Measurements from ENCODE around the gene HINT3. TPM values are rescaled to one million over a fixed set of nuclear protein-coding genes. Genes with fewer than 3 reads are reported as not detected.
"Not testable (repeated sequence)": the region's sequence is repeated elsewhere in the genome, so short reads cannot be mapped to it uniquely, and the experiment has no call there.

Gene HINT3
- 1 to 10 TPM; 8.0 to 9.1 TPM for total RNA-seq

DNA sequence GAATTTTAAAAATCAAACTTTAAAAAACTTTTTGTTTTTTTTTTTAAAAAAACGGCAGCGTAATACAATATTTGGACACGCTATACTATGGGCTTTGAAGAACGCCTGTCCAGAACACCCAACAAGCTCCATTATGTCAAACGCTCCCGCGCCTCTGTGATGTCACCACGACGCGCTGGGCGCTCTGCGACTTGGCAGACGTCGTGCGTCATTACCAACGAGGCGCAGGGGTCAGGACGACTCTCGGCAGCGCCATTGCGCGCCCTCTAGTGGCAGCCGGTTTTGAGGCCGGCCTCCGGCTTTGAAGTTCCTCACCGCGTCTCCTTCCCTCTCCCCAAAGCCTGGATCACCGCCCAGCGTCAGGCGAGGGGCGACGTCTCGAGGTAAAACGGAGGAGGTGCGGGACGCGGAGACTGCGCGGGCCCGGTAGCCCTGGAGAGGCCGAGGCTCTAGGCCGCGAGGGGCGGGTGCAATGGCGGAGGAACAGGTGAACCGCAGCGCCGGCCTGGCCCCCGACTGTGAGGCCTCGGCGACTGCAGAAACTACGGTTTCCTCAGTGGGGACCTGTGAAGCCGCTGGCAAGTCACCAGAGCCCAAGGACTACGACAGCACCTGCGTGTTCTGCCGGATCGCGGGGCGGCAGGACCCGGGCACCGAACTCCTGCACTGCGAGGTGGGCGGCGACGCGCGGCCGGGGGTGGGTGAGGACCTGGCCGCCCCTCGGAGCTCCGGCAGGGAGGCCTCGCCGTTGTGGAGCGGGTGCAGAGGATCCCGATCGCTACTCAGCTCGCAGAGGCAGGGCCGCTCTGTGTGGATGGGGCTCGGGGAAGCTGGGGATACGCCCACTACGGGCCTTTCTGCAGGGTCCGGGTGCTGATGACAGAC lies at the start of gene HINT3:
Gene HINT3, plus strand, starts transcription at position 265 of the 885 bp plus-strand sequence. Its CDS starts 208 bp downstream, at position 473.
- H3K27me3 Mint-ChIP-seq (ENCODE audit: low read depth) = peaks cover 10% of the 10 kb centered on the region
- peak; percentile 90 for ATAC-seq
- ChIA-PET CTCF (interaction anchor here (0.6 to 11.9 kb wide), 63 partner anchors 8 to 1558 kb away, joined by 3 to 225 read pairs (median 6); partner anchors contain the start of genes NCOA7 and TRMT11), POLR2A (interaction anchor here (0.6 to 3.4 kb wide), 8 partner anchors 28 to 176 kb away, joined by 3 to 50 read pairs (median 8); partner anchors contain the start of genes NCOA7 and TRMT11)
- no peaks in the 10 kb centered on the region for H3K9me3 Mint-ChIP-seq (ENCODE audit: insufficient read depth)
- DNase-seq = peak; percentile 98
- H3K36me3 Mint-ChIP-seq (ENCODE audit: low read depth) = peaks cover under 1% of the 10 kb centered on the region
- no peak within 1 kb of the TSS for H3K4me3 Mint-ChIP-seq
- H3K4me1 Mint-ChIP-seq (ENCODE audit: low read depth) = peaks cover 5% of the 10 kb centered on the region
- H3K27ac Mint-ChIP-seq = peak within 1 kb of the TSS; percentile 41

GRCh38 chr6:125910527-125910926 lies 46.0 kb upstream of the HINT3 start:
- ChIA-PET POLR2A (no interaction called here), CTCF (interaction anchor here (0.9 to 2.4 kb wide), 5 partner anchors 9 to 119 kb away, joined by 3 to 12 read pairs (median 7); partner anchors contain the start of genes HINT3 and NCOA7)
- H3K27ac Mint-ChIP-seq = no peak overlapping the region
- H3K9me3 Mint-ChIP-seq (ENCODE audit: insufficient read depth) = no peaks in the 10 kb centered on the region
- no peak for DNase-seq
- H3K4me3 Mint-ChIP-seq = no peak overlapping the region
- peaks cover 14% of the 10 kb centered on the region for H3K4me1 Mint-ChIP-seq (ENCODE audit: low read depth)
- no peaks in the 10 kb centered on the region for H3K27me3 Mint-ChIP-seq (ENCODE audit: low read depth)
- ATAC-seq = peak; percentile 55
- peaks cover 12% of the 10 kb centered on the region for H3K36me3 Mint-ChIP-seq (ENCODE audit: low read depth)

DNA sequence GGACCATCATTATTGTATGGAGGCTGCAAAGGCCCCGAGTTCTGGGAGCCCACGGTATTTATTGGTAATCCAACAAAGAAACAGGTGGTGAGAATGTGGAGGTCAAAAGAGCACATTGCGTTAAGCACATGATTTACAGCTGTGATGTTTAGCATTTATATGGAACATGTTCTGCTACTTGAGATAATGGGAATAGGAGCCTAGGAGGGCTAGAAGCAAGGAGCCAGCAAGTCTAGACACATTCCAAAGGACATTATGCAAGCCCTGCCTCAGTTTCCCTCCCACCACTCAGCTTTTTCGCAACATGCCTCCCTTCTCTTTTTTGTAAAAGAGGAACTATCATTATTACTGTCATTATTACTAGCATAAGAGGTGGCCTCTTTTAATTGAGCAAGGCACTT lies 45.5 kb upstream of the HINT3 start:
- CTCF ChIA-PET = interaction anchor here (1.7 to 2.4 kb wide), 4 partner anchors 8 to 120 kb away, joined by 5 to 12 read pairs (median 8); partner anchors contain the start of genes HINT3 and NCOA7
- Mint-ChIP-seq H3K36me3 (ENCODE audit: low read depth) (peaks cover 15% of the 10 kb centered on the region), H3K4me1 (ENCODE audit: low read depth) (peaks cover 14% of the 10 kb centered on the region)
- H3K4me3 Mint-ChIP-seq; DNase-seq; POLR2A ChIA-PET; ATAC-seq; H3K27ac Mint-ChIP-seq; H3K9me3 Mint-ChIP-seq (ENCODE audit: insufficient read depth); H3K27me3 Mint-ChIP-seq (ENCODE audit: low read depth): not testable (repeated sequence)

- H3K27me3 Mint-ChIP-seq (ENCODE audit: low read depth); H3K9me3 Mint-ChIP-seq (ENCODE audit: insufficient read depth); H3K4me3 Mint-ChIP-seq; ATAC-seq; H3K27ac Mint-ChIP-seq; POLR2A ChIA-PET; DNase-seq; CTCF ChIA-PET: not testable (repeated sequence)
- Mint-ChIP-seq H3K36me3 (ENCODE audit: low read depth) (peaks cover 28% of the 10 kb centered on the region), H3K4me1 (ENCODE audit: low read depth) (peaks cover 11% of the 10 kb centered on the region)
Observed at GRCh38 chr6:125912430-125912829, 44.1 kb upstream of the HINT3 start.

DNA sequence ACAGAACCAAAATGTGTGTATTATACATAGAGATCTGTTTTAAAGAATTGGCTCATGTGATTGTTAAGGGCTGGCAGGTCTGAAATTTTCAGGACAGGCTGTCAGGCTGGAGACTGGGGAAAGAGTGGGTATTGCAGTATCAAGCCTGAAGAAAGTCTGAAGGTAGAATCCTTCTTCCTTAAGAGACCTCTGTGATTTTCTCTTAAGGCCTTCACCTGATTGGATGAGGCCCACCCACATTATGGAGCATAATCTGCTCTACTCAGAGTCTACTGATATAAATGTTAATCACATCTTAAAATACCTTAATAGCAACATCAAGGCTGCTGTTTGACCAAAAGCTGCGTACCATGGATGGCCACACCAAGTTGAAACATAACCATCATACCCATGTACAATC lies 43.4 kb upstream of the HINT3 start:
- Mint-ChIP-seq H3K27me3 (ENCODE audit: low read depth) (no peaks in the 10 kb centered on the region), H3K27ac (no peak overlapping the region), H3K4me1 (ENCODE audit: low read depth) (peaks cover 11% of the 10 kb centered on the region), H3K9me3 (ENCODE audit: insufficient read depth) (no peaks in the 10 kb centered on the region), H3K36me3 (ENCODE audit: low read depth) (peaks cover 34% of the 10 kb centered on the region), H3K4me3 (no peak overlapping the region)
- CTCF ChIA-PET = interaction anchor here (1.8 to 3.1 kb wide), 2 partner anchors 43 to 61 kb away, joined by 4 to 24 read pairs; partner anchors contain the start of gene HINT3
- no peak for ATAC-seq
- DNase-seq = no peak
- POLR2A ChIA-PET = no interaction called here

DNA sequence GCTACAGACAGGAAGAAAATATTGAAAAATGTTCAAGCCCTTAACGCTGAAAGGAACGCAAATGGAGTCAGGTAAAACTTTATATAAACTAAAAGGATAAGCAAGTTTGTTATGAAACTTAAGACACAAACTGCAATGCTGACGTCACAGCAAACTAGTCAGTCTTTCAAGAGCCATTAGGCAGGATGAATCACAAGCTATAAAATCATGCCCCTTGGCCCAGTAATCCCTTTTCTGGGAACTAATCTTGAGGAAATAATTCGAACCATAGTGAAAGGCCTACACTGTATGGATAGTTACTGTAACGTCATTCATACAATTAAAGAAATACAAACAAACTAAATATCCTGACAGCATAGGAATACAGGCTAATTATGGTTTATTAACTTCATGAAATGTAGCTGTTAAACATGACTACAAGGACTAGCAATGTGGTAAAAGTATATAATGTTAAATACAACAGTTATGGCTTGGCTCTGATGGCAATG lies 42.7 kb upstream of the HINT3 start:
- ATAC-seq (no peak), DNase-seq (no peak)
- ChIA-PET CTCF (interaction anchor here (1.1 to 3.1 kb wide), 4 partner anchors 8 to 122 kb away, joined by 4 to 24 read pairs (median 5); partner anchors contain the start of gene HINT3), POLR2A (no interaction called here)
- no peaks in the 10 kb centered on the region for H3K27me3 Mint-ChIP-seq (ENCODE audit: low read depth)
- H3K4me3 Mint-ChIP-seq = no peak overlapping the region
- H3K9me3 Mint-ChIP-seq (ENCODE audit: insufficient read depth) = no peaks in the 10 kb centered on the region
- H3K4me1 Mint-ChIP-seq (ENCODE audit: low read depth) = peaks cover 18% of the 10 kb centered on the region
- peaks cover 38% of the 10 kb centered on the region for H3K36me3 Mint-ChIP-seq (ENCODE audit: low read depth)
- no peak overlapping the region for H3K27ac Mint-ChIP-seq

DNA sequence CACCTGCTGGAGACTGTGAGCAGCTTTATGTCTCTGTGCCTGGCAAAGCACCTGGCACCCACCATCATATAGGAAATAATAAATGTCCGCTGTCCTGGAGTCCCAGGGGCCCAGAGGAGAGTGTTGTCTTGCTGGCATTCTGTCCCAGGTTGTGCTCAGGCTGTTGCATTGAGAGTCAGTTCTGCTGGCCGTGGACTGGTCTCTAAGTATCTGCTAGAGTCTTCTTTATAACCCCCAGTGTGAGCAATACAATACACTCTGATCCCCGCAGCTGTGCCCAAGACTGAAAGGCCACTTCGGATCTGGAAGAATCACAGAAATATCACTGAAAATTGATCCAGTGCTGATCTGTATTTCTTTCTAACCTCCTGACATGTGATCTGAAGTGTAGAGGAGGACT lies 38.3 kb upstream of the HINT3 start:
- H3K9me3 Mint-ChIP-seq (ENCODE audit: insufficient read depth) = no peaks in the 10 kb centered on the region
- DNase-seq = no peak
- H3K27ac Mint-ChIP-seq = peak overlapping the region; percentile 87
- CTCF ChIA-PET = interaction anchor here (1.0 to 6.1 kb wide), 6 partner anchors 11 to 137 kb away, joined by 3 to 60 read pairs (median 7); partner anchors contain the start of genes HINT3 and NCOA7
- POLR2A ChIA-PET = interaction anchor here (0.6 to 6.6 kb wide), 7 partner anchors 39 to 1481 kb away, joined by 3 to 47 read pairs (median 5); partner anchors contain the start of genes HINT3 and NCOA7
- no peak for ATAC-seq
- peaks cover 74% of the 10 kb centered on the region for H3K36me3 Mint-ChIP-seq (ENCODE audit: low read depth)
- H3K4me1 Mint-ChIP-seq (ENCODE audit: low read depth) = peaks cover 33% of the 10 kb centered on the region
- H3K4me3 Mint-ChIP-seq = no peak overlapping the region
- H3K27me3 Mint-ChIP-seq (ENCODE audit: low read depth) = no peaks in the 10 kb centered on the region

DNA sequence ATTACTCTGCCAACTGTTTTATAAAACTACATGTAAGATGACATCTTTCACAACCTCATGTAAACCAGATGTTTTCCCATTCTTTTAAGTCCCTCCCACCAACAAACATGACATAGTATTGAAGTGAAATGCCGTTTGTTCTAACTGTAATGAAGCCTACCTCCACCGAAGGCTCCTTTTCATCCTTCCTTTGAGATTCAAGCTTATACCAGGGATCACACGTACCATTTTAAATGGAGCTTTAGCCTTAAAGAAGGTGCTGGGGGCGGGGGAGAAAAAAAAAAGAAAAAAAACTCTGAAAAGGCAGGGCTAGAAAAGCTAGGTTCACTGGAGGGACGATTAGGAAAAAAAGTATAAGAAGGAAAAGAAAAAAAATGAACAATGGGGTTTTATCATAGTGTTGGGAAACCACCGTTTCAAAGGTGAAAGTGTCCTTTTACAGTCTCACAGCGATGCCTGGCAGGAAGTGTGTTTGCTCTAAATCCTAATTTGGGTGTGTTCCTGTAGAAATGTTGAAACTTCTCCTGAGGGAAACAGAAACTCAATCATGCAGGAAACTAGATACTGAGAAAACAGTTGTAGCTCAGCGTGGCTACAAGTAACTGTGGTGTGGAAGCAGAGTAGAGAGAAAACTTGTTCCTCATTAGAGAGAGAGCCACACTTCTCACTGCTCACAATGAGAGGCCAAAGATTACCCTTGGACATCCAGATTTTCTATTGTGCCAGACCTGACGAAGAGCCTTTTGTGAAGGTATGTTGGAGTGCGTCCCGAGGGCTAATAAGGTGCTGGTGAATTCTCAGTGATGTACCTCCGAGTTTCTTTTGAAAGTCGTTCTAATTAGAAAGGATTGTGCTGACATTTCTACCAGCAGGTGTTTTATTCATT lies 37.6 kb upstream of the HINT3 start:
- H3K36me3 Mint-ChIP-seq (ENCODE audit: low read depth) = peaks cover 79% of the 10 kb centered on the region

DNA sequence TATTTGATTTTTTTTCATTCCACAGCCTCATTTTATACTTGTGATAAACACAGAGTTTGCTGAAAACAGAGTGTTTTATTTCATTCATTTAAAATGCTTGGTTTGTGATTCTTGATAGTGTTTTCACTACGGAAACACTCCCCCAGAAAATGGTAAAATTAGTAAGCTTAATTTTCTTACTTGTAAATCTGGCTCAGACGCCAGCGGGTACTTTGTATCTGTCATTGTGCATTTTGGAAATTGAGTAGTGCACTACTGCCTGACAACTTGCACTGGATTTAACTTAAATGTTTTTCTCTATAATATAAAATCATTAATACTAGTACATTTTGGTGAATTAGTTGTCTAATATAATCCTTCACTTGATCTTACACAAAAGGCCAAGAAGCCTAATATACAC lies 37.0 kb upstream of the HINT3 start:
- H3K9me3 Mint-ChIP-seq (ENCODE audit: insufficient read depth) = no peaks in the 10 kb centered on the region
- peaks cover 83% of the 10 kb centered on the region for H3K36me3 Mint-ChIP-seq (ENCODE audit: low read depth)
- peak overlapping the region; percentile 75 for H3K4me3 Mint-ChIP-seq
- peak overlapping the region; percentile 87 for H3K27ac Mint-ChIP-seq
- DNase-seq (no peak), ATAC-seq (no peak)
- CTCF ChIA-PET = interaction anchor here (1.0 to 6.1 kb wide), 10 partner anchors 9 to 139 kb away, joined by 3 to 60 read pairs (median 6); partner anchors contain the start of genes HINT3 and NCOA7
- peaks cover 47% of the 10 kb centered on the region for H3K4me1 Mint-ChIP-seq (ENCODE audit: low read depth)
- POLR2A ChIA-PET = interaction anchor here (0.8 to 6.6 kb wide), 4 partner anchors 15 to 138 kb away, joined by 3 to 47 read pairs (median 12); partner anchors contain the start of genes HINT3 and NCOA7
- H3K27me3 Mint-ChIP-seq (ENCODE audit: low read depth) = no peaks in the 10 kb centered on the region

More for the DNA sequence above, 37.6 kb upstream of the HINT3 start:
- ChIA-PET CTCF (interaction anchor here (1.0 to 6.1 kb wide), 10 partner anchors 8 to 138 kb away, joined by 3 to 60 read pairs (median 6); partner anchors contain the start of genes HINT3 and NCOA7), POLR2A (interaction anchor here (0.6 to 6.6 kb wide), 6 partner anchors 16 to 178 kb away, joined by 3 to 47 read pairs (median 8); partner anchors contain the start of genes HINT3 and NCOA7)
- H3K9me3 Mint-ChIP-seq (ENCODE audit: insufficient read depth) = no peaks in the 10 kb centered on the region
- peaks cover 40% of the 10 kb centered on the region for H3K4me1 Mint-ChIP-seq (ENCODE audit: low read depth)
- DNase-seq (peak; percentile 64), ATAC-seq (peak; percentile 93)
- H3K27ac Mint-ChIP-seq = peak overlapping the region; percentile 87
- H3K4me3 Mint-ChIP-seq = peak overlapping the region; percentile 75
- no peaks in the 10 kb centered on the region for H3K27me3 Mint-ChIP-seq (ENCODE audit: low read depth)

DNA sequence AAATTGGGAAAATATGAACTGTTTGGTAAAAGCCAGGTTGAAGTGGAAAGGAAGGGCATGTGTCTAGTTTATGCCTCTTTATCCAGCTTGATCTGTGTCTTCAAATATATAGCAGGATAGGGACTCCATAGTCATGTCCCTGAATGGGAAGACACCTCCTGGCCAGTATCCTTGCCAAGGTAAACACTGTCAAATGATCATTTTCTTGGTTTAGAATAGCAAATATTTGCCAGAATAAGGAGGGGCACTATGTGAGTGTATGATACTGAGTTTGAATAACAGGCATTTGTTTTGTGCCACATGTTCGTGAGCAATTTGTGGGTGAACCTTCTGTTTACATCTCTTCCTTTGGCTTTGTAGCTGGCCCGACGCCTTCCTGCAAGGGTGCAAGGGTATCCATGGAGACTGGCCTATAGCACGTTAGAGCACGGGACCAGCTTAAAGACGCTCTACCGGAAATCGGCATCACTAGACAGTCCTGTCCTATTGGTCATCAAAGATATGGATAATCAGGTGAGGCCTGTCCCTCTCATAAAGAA lies 34.2 kb upstream of the HINT3 start:
- peaks cover 76% of the 10 kb centered on the region for H3K36me3 Mint-ChIP-seq (ENCODE audit: low read depth)
- ChIA-PET CTCF (interaction anchor here (0.7 to 6.5 kb wide), 7 partner anchors 10 to 131 kb away, joined by 3 to 46 read pairs (median 3); partner anchors contain the start of genes HINT3 and NCOA7), POLR2A (interaction anchor here (2.2 kb wide), 1 partner anchor 34 kb away, joined by 9 read pairs; the partner anchor contains the start of gene HINT3)
- DNase-seq (no peak), ATAC-seq (no peak)
- no peaks in the 10 kb centered on the region for H3K9me3 Mint-ChIP-seq (ENCODE audit: insufficient read depth)
- H3K27ac Mint-ChIP-seq = no peak overlapping the region
- no peaks in the 10 kb centered on the region for H3K27me3 Mint-ChIP-seq (ENCODE audit: low read depth)
- no peak overlapping the region for H3K4me3 Mint-ChIP-seq
- H3K4me1 Mint-ChIP-seq (ENCODE audit: low read depth) = peaks cover 54% of the 10 kb centered on the region
